Pancreas (tissue), 10 donors: ENCODE measurements around the gene PTPRJ. TPM values are rescaled to one million over a fixed set of nuclear protein-coding genes. Genes with fewer than 3 reads are reported as not detected.

ENCODE experiments used
- ATAC-seq, 4 donors: fragments of 200-7000 bp; cut with Tn5 transposase; one replicate each; pipeline versions ENCODE4 v1.8.0 to v1.9.1; 2020; ENCODE audit warnings: mild to moderate bottlenecking in 4 of 4, moderate library complexity in 4 of 4
- DNase-seq, 6 donors: peaks; one replicate each; pipeline ENCODE4 v3.0.0-alpha.2; 2020
- FAIRE-seq: peaks from 2 replicates; lab custom pipeline; 2012; peaks lifted over from hg19 to GRCh38; lab: Jason Lieb, UNC
- H3K27ac ChIP-seq, 4 donors: fragments of 200-600 bp; sonication (generic); 1 replicate in 3 of 4; 2 replicates in 1 of 4; pipeline versions ENCODE4 v1.5.0 to v1.8.0; 2020
- H3K27me3 ChIP-seq, 4 donors: fragments of 200-600 bp; one replicate each; pipeline ENCODE4 v1.8.0; 2021
- H3K36me3 ChIP-seq, 3 donors: fragments of 200-600 bp; sonication (generic) in 1 of 3; one replicate each; pipeline versions ENCODE4 v1.5.0 to v1.8.0; 2020 to 2021
- H3K4me1 ChIP-seq, 3 donors: fragments of 200-600 bp; one replicate each; pipeline ENCODE4 v1.8.0; 2021
- H3K4me3 ChIP-seq, 4 donors: fragments of 200-600 bp; sonication (generic) in 2 of 4; one replicate each; pipeline versions ENCODE4 v1.5.0 to v1.8.0; 2020 to 2021
- H3K9me3 ChIP-seq, 4 donors: fragments of 200-600 bp; one replicate each; pipeline ENCODE4 v1.8.0; 2021
- CTCF ChIP-seq, 4 donors: fragments of 200-600 bp; sonication (generic) in 3 of 4; IDR thresholded peaks; one replicate each; pipeline versions ENCODE4 v1.5.0 to v1.8.0; 2021; ENCODE audit warnings: antibody characterized with exemption in 4 of 4
- WGBS, 2 donors: extraction: QIAGEN DNeasy Blood & Tissue Kit; methylation state at CpG; one replicate each; pipeline ENCODE4 v1.1.7; 2013; 5-methylcytosine and 5-hydroxymethylcytosine counted together
- intact Hi-C, 3 donors: fragments of 100-400 bp; cut with DNase I; formaldehyde crosslinking; loops; one replicate each; pipeline versions ENCODE4 v1.11.1 to v1.14.2; 2022
- polyA plus RNA-seq, 2 donors: library from polyadenylated mRNA; stranded (reverse); fragments of 200-250 nt; gene quantifications; one replicate each; pipeline ENCODE4 v1.2.3, GENCODE V29; 2013
- total RNA-seq, 6 donors: library from RNA; stranded (reverse); fragmentation: NEBNext Ultra II Directional in 4 of 6; extraction: Animal tissue kit (Norgen Biotek cat#: 25700) in 4 of 6; gene quantifications; one replicate each; pipeline versions ENCODE4 v1.2.1 to v1.2.4, GENCODE V29; 2021 to 2023
- donor health status: healthy with polysubstance abuse.
- donor health status: DM: no; HTN: no; CAD: no; lungs with moderate emphysema.
- donor health status: DM: no; HTN: no; CAD: no.
- donor health status: control.
- donor health status: control.
- donor health status: Bipolar disorder and iron deficiency.
- donor health status: DM: yes; HTN: yes; CAD: no.
- donor health status: DM: no; HTN: no; CAD: no.
- donor health status: DM: no; HTN: no; CAD: no.
- donor health status: DM: yes; HTN: yes; CAD: no.

Gene PTPRJ
- total and polyA plus RNA-seq, 8 donors: 3.6 to 32.8 (median 11.6) TPM

DNA sequence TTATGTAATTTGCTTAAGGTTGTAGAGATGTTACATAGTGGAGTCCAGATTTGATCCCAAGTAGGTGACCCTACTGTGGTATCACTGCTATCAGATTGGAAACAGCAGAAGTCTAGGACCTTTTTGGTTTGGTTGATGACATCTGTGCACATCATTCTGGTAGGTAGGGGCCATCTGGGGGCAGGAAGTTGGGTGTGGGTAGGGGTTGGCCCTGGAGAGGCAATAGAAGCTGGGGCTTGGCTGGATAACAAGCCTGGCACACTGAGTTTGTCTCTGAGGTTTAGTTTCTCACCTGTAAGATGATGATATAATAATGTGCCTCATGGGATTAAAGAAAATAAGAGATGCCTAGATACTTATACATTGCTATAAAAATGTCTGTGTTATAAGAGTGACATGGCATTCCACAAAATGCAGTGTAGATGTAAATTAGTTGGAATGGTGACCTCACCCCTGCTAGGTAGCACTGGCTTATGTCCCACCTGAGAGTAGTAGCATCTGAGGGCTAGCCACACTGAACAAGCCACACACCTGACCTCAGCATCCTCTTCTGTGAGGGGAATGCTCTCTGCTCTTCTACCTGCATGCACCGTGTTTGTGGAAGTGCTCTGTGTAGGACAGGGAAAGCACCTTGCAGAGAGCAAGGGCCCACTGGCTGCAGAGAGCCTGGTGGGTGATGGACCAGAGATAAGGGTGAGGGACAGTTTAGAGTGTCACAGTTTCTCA is 36.9 kb downstream of the PTPRJ start:
- Histone ChIP-seq H3K27ac (no peak overlapping the region), H3K4me1 (peaks cover 4 to 9% (median 7%) of the 10 kb centered on the region in 3 donors), H3K36me3 (no peaks in the 10 kb centered on the region), H3K27me3 (no peaks in the 10 kb centered on the region), H3K9me3 (no peaks in the 10 kb centered on the region), H3K4me3 (no peak overlapping the region)
- ATAC-seq: no peak
- 60% methylated on average over 1 of the region's 1 CpG for WGBS, 2 donors
- no peak for DNase-seq
- intact Hi-C loops: no loop called here
- no peak for FAIRE-seq
- no peak for TF ChIP-seq CTCF (IDR thresholded peaks at IDR 0.05)

GRCh38 chr11:48017831-48018527 is 37.6 kb downstream of the PTPRJ start:
- Histone ChIP-seq H3K9me3 (no peaks in the 10 kb centered on the region), H3K27ac (no peak overlapping the region), H3K36me3 (no peaks in the 10 kb centered on the region), H3K27me3 (no peaks in the 10 kb centered on the region), H3K4me3 (no peak overlapping the region), H3K4me1 (peaks cover 4 to 9% (median 7%) of the 10 kb centered on the region in 3 donors)
- FAIRE-seq: no peak
- intact Hi-C loops: no loop called here
- DNase-seq: peak in 1 of 6 donors; percentile 1
- no peak for ATAC-seq
- TF ChIP-seq CTCF (IDR thresholded peaks at IDR 0.05): no peak
- 67 to 75% methylated on average over 3 of the region's 3 CpGs for WGBS, 2 donors

- Histone ChIP-seq H3K27ac (peak overlapping the region in 1 of 4 donors; percentile 33), H3K4me1 (peaks cover 4 to 7% (median 6%) of the 10 kb centered on the region in 3 donors), H3K36me3 (no peaks in the 10 kb centered on the region), H3K27me3 (no peaks in the 10 kb centered on the region), H3K9me3 (no peaks in the 10 kb centered on the region), H3K4me3 (no peak overlapping the region)
- ATAC-seq (no peak), FAIRE-seq (no peak), DNase-seq (peak in 1 of 6 donors; percentile 39)
- intact Hi-C loops: no loop called here
- TF ChIP-seq CTCF (IDR thresholded peaks at IDR 0.05): no peak
- WGBS, 2 donors: 74 to 80% methylated on average over 15 of the region's 15 CpGs
Measured at GRCh38 chr11:48018528-48019216, 38.3 kb downstream of the PTPRJ start.

DNA sequence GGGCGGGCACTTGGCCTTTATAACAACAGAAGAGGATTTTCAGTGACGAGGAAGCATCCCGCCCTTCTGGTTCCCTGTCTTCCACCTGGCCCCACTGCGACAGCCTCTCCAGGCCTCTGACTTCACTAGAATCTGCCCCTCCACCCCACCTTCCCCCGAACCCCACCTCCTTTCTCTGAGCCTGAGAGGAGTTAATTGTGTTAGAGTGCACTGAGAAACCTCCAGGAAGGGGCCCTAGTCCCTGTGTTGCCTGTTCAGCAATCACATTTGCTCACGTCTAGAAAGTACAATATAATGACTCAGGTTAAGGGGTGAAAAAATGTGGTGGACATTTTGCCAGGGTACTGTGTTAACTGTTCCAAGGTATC is 38.8 kb downstream of the PTPRJ start:
- DNase-seq (peak in 1 of 6 donors; percentile 33), ATAC-seq (peak; percentile 27 to 64 (median 52)), FAIRE-seq (no peak)
- Histone ChIP-seq H3K9me3 (no peaks in the 10 kb centered on the region), H3K4me3 (no peak overlapping the region), H3K27me3 (no peaks in the 10 kb centered on the region), H3K27ac (peak overlapping the region in 1 of 4 donors; percentile 33), H3K4me1 (peaks cover 4 to 7% (median 6%) of the 10 kb centered on the region in 3 donors), H3K36me3 (no peaks in the 10 kb centered on the region)
- WGBS, 2 donors: 73 to 79% methylated on average over 6 of the region's 6 CpGs
- no peak for TF ChIP-seq CTCF (IDR thresholded peaks at IDR 0.05)
- intact Hi-C loops: no loop called here
